GM21447 (cell line): Measurements from ENCODE around the gene CEP164.
A peak's percentile ranks its signal among the peaks of the same experiment; 100 is the strongest.

Experiments used
- ATAC-seq: cut with Tn5 transposase; IDR thresholded peaks from one replicate; pipeline ENCODE4 v1.9.1; 2021; ENCODE audit not compliant: unreplicated experiment

CEP164 gene

GRCh38 chr11:117327567-117328374 lies at the start of gene CEP164:
Gene CEP164, plus strand, starts transcription at chr11:117327854. Its CDS starts 10,733 bp downstream, at chr11:117338587.
- ATAC-seq, result peak; percentile 97

GRCh38 chr11:117278347-117278746 lies 49.3 kb upstream of the CEP164 start:
- no peak for ATAC-seq

GRCh38 chr11:117279711-117280376 lies 47.8 kb upstream of the CEP164 start:
- no peak for ATAC-seq

- ATAC-seq, result no peak
These were observed 46.5 kb upstream of the CEP164 start for GRCh38 chr11:117281159-117281558.

DNA sequence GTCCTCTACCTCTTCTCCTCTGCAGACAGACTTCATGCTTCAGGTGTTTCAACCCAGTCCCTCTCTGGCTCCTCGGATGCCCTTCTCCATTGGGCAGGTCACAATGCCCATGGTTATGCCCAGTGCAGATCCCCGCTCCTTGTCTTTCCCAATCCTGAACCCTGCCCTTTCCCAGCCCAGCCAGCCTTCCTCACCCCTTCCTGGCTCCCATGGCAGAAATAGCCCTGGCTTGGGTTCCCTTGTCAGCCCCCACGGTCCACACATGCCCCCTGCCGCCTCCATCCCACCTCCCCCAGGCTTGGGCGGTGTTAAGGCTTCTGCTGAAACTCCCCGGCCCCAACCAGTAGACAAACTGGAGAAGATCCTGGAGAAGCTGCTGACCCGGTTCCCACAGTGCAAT lies 45.8 kb upstream of the CEP164 start:
- ATAC-seq, result no peak

DNA sequence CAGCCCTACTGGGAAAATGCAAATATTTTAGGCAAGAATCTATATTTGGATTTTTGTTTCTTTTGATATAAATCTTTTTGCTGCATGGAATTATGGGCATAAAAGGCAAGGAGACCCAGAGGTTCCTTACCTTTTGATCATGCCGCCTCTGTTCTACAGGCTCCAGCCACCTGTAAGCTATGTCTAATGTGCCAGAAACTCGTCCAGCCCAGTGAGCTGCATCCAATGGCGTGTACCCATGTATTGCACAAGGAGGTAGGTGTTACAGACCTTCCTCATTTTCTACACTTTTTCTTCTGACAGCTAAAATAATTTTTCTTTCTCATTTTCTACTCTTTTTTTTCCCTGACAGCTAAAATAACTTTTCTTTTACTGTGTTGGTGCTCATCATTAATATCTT lies 44.7 kb upstream of the CEP164 start:
- no peak for ATAC-seq

- ATAC-seq, result no peak
These were observed 43.6 kb upstream of the CEP164 start for GRCh38 chr11:117284053-117284452.

- ATAC-seq, result no peak
These were observed 41.1 kb upstream of the CEP164 start for GRCh38 chr11:117286588-117286987.

- ATAC-seq, result no peak
These were observed 40.0 kb upstream of the CEP164 start for GRCh38 chr11:117287668-117288067.

GRCh38 chr11:117289795-117290194 lies 37.9 kb upstream of the CEP164 start:
- no peak for ATAC-seq

- no peak for ATAC-seq
These were observed 36.8 kb upstream of the CEP164 start, which contains the start of gene BACE1-AS for GRCh38 chr11:117290809-117291396. Gene BACE1-AS, plus strand, starts transcription at chr11:117291346.

DNA sequence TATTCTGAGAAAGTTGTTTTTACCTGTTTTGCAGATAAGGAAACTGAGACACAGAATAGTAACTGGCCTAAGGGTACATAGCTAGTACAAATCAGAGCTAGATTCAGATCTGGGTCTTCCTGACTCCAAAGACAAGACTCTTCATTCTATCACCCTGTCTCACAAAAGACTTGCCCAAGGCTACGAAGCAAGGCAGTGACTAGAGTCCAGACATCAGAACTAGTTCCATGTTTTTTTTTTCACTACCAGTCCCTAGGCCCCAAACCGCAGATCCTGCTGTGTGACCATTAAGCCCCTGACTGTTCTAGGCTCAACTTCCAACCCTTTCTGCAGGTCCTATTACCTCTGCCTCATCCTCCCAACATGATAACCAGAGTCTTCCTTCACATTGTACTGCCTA lies 35.0 kb upstream of the CEP164 start:
- ATAC-seq, result no peak

DNA sequence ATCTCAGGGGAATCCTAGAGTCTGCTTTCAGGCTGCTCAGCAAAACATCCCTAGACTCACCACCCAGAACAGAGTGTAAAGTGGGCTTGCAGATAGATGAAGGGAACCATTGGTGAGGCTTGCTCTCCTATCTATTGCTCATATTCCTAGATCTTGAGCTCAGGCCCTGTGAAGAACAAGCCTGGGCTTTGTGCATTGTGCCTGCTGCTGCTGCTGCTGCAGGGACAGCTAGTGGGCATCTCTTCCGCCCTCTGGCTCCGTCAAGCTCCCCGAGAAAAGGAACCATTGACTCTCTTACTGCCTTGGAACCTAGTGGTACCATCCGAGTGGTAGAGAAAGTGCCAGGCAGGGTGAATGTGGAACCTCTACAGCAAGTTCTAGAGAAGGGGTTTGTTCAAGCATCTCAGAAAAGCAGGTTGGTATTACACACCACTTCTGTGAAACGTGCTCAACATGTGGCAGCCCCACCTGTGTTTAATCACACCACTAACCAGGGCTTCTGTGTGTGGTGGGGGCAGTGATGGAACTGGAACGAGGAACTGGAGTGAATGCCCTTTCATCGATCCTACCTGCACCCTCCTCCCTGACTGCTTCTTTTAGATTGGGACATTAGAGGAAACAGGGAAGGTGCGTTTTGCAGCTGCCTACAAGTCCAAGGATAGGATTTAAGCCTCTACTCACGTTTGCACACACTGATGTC lies 32.1 kb upstream of the CEP164 start:
- ATAC-seq, result no peak

DNA sequence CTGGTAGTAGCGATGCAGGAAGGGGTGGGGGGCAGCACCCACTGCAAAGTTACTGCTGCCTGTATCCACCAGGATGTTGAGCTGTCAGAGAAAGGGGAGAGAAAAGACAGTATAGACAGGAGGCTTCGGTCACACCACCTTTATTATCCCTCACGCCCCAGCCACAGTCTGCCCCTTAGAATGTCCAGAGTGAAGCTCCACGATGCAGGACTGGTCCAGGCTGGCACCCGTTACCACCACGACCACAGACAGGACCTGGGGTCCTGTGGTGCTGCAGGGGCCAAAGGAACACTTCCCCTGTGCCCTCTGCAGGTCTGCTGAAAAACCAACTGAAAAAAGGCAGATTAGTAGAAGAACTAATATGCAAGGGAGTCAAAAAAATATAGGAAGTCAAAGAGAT lies 30.8 kb upstream of the CEP164 start:
- ATAC-seq, result no peak

DNA sequence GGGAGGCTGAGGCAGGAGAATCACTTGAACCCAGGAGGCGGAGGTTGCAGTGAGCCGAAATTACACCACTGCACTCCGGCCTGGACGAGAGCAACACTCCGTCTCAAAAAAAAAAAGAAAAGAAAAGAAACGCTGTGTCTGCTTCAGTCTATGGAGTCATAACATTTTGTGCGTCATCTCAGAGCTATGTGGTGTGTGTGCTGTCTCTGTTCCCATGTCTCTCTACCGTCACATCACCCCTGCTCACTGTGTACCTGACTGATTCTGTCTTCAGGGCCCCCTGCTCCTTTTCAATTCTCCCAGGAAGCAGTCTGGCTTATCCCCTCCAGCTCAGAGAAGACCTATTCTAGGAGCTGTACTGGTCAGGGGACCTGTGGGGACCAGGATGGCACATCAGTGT lies 29.5 kb upstream of the CEP164 start:
- no peak for ATAC-seq

GRCh38 chr11:117299351-117300282 lies 28.0 kb upstream of the CEP164 start:
- no peak for ATAC-seq

GRCh38 chr11:117300283-117300663 lies 27.4 kb upstream of the CEP164 start:
- no peak for ATAC-seq

DNA sequence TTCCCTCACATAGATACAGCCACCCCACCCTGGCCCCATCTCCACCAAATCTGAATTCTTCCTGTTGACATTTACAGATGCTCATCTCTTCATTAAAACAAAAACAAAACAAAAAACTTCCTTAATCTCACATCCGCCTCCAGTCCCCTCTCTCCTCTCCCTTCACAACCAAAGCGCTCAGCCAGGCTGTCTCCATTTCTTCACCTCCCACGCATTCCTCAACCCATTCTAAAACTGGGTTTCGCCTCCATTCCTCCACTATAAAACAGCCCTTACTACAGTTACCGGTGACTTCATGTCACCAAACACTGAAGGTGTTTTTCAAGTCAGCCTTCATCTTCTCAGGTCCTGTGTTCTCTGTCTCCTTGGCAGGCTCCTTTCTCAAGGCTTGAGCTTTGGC lies 26.9 kb upstream of the CEP164 start:
- ATAC-seq, result no peak

DNA sequence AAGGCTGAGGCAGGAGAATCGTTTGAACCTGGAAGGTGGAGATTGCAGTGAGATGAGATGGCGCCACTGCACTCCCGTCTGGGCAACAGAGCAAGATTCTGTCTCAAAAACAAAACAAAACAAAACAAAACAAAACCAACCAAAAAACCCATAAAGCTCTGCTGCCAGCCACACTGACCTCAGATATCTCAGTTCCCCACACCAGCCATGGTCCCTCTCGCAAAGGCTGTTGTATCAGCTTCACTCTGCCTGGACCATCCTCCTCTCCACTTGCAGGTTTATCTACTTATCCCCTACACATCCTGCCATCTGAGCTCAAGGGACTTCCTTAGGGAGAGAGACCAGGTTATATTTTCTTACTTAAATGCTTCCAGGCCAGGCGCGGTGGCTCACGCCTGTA lies 25.4 kb upstream of the CEP164 start:
- ATAC-seq, result no peak

GRCh38 chr11:117303101-117303500 lies 24.6 kb upstream of the CEP164 start:
- ATAC-seq, result no peak
